C4-2B (cell line): Measurements from ENCODE around the gene GALNT1.

Experiments used
- ZFX ChIP-seq: fragments of 450-650 bp; IDR thresholded peaks from 2 replicates; pipeline ENCODE4 v1.6.1; 2017
- TF ChIP-seq, protein P1 (sequence below): fragments of 450-650 bp; conservative IDR thresholded peaks from 2 replicates; pipeline ENCODE4 v1.5.1; 2017; ENCODE audit warnings: mild to moderate bottlenecking

DNA sequence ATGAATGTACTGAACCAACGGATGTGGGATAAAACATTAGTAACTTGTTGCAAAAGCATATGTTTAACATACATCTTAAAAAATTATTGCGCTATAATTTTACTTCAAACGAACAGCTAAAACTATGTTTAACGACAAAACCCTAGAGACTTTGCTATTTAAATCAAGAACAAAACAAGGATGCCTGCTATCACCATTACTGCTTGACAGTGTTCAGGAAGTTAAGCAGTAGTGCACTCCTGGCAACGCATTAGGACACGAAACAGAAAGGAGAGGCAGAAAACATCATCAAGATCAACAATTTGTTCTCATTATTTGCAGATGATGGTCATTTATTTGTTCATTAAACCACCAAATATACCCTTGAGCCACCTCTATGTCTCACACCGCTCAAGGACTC, 151.9 kb downstream of the GALNT1 start:
- TF ChIP-seq, protein P1, sequence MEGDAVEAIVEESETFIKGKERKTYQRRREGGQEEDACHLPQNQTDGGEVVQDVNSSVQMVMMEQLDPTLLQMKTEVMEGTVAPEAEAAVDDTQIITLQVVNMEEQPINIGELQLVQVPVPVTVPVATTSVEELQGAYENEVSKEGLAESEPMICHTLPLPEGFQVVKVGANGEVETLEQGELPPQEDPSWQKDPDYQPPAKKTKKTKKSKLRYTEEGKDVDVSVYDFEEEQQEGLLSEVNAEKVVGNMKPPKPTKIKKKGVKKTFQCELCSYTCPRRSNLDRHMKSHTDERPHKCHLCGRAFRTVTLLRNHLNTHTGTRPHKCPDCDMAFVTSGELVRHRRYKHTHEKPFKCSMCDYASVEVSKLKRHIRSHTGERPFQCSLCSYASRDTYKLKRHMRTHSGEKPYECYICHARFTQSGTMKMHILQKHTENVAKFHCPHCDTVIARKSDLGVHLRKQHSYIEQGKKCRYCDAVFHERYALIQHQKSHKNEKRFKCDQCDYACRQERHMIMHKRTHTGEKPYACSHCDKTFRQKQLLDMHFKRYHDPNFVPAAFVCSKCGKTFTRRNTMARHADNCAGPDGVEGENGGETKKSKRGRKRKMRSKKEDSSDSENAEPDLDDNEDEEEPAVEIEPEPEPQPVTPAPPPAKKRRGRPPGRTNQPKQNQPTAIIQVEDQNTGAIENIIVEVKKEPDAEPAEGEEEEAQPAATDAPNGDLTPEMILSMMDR, result no peak
- TF ChIP-seq ZFX, result no peak
